GM21529 (cell line): ENCODE measurements around the gene COL8A1.
A peak's percentile ranks its signal among the peaks of the same experiment; 100 is the strongest.

Experiments used
- ATAC-seq: cut with Tn5 transposase; IDR thresholded peaks from one replicate; pipeline ENCODE4 v1.9.1; 2021; ENCODE audit not compliant: unreplicated experiment

Gene COL8A1

GRCh38 chr3:99757966-99758365, 119.6 kb downstream of the COL8A1 start:
- no peak for ATAC-seq

GRCh38 chr3:99758502-99759177, 120.2 kb downstream of the COL8A1 start:
- no peak for ATAC-seq

- ATAC-seq = no peak
Measured at GRCh38 chr3:99760031-99760430, 121.6 kb downstream of the COL8A1 start.

DNA sequence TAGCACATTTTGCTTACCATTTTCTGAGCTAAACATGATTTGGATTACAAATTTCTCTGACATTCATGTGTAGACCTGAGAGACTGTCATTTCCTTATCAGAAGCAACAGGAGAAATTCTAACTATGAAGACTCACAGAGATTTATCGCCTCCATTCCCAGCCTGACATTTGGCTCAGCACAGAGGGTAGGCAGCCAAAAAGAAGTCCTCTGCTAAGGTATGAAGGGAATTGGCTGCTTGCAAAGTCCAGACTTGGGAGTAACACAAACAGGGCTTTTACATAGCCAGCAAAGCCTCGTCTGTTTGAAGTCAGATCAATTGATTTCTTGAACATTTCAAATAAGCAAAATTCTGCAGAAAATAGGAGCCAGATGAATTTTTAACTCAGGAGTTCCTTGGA, 122.2 kb downstream of the COL8A1 start:
- no peak for ATAC-seq

DNA sequence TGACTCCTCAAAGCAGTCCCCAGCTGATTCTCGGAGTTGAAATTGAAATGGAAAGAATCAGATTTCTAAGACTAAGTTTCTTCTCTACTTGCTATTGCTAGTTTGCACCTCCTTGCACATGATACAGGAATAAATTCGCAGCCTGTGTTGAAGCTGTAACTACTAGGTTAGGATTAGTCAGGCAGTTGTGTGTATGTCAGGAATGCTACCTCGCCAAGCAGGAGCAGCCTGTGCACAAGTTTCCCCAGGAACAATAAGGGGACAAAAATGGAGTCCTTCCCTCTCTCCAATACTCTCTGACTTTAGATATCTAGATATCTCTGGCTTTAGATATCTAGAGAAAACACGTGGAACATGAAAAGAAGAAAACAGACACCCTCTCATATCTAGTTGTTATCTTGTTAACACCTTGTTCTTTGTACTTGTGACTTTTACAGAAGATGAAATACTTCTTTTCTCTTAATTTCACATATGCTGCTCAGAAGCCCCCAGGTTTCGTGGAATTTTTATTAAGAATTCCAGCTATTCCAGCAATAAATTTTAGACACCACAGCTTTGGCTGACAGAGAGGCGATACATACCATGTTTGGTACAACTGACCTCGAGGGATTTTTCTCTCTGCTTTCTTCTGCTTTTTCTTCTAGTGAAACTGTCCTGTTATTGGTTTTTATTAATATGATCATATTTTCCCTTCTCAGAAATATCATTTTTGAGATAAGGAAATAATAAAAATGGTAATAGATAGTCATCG, 123.2 kb downstream of the COL8A1 start:
- no peak for ATAC-seq

DNA sequence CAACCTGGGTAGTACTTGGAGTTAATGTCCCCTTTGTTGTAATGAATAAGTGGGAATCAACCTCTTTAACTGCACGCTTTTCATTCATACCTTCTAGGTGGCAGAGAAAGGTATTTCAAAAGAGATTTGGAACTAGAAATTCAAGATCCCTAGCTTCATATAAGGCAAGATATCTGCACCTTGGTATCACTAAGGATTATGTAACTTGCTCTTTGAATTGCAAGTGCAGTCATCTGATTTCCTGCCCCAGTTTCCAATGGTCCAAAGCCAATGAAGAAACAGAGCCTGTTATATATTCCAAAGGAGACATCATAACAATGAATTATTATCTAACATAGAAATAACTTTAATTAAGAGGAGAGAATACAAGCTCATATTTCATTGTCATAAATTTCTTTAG, 124.5 kb downstream of the COL8A1 start:
- no peak for ATAC-seq

DNA sequence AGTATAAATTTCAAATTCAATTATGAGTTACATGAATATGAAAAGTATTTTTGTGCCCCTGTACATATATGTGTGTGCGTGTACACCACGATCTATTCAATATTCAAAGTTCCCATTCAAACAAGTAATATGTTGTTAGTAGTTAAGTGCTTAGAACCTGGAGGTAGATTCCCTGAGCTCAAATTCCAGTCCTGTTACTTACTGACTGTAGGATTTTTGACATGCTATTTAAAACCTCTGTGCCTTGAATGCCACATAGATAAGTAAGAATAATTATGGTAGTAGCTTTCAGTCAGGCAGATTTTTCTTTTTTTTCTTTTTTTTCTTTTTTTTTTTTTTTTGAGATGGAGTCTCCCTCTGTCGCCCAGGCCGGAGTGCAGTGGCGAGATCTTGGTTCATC, 126.0 kb downstream of the COL8A1 start:
- no peak for ATAC-seq

GRCh38 chr3:99765042-99765942, 126.9 kb downstream of the COL8A1 start:
- ATAC-seq = no peak

DNA sequence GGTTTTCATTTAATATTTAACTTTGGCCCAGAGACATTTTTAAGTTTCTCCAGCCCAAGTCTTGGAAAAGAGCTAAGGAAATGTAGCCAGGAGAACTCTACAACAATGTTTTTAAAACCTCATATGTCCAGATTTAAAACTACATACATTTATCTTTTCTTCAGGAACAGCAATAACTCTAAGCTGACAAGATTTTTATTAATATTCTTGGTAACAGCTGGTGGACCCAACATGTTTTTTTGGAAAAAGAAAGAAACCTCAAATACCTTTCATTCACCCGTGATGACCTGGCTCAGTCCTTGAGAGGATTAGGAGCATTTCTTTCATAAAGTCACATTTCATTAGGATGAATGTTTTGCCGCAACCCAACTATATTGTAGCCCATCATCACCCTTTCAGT, 128.9 kb downstream of the COL8A1 start:
- no peak for ATAC-seq

- no peak for ATAC-seq
Measured at GRCh38 chr3:99768126-99768525, 129.7 kb downstream of the COL8A1 start.

- ATAC-seq = no peak
Measured at GRCh38 chr3:99768808-99769501, 130.6 kb downstream of the COL8A1 start.

DNA sequence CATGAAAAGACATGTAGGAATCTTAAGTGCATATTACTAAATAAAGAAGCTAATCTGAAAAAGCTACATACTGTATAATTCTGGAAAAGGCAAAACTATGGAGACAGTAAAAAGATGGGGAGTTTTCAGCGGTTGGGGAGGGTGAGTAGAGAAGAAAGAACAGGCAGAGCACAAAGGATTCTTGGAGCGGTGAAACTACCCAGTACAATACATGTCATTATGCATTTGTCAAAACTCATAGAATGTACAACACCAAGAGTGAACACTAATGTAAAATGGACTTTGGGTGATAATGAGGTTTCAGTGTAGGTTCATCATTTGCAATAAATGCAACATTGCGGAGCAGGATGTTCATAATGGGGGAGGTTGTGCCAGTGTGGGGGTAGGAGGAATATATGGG, 133.8 kb downstream of the COL8A1 start:
- ATAC-seq = no peak

DNA sequence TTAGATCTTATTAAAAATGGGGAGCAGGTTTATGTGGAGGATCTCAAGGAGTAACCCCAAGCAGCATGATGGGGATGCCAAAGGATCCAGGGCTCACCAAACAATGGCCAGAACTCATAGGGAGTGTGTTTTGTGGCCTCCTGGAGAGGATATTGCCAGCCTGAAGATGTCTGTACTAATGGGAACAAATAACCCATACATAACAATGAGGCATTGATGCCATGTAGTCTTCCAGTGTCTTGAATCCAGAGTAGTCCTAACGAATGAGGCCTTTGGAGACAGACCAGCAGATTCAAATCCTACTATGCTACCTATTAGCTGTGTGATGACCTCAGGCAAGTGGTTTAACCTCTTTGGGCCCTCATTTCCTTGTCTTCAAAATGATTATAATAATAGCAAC, 134.3 kb downstream of the COL8A1 start:
- ATAC-seq = no peak

- peak; percentile 98 for ATAC-seq
Measured at GRCh38 chr3:99774467-99774866, 136.1 kb downstream of the COL8A1 start.

DNA sequence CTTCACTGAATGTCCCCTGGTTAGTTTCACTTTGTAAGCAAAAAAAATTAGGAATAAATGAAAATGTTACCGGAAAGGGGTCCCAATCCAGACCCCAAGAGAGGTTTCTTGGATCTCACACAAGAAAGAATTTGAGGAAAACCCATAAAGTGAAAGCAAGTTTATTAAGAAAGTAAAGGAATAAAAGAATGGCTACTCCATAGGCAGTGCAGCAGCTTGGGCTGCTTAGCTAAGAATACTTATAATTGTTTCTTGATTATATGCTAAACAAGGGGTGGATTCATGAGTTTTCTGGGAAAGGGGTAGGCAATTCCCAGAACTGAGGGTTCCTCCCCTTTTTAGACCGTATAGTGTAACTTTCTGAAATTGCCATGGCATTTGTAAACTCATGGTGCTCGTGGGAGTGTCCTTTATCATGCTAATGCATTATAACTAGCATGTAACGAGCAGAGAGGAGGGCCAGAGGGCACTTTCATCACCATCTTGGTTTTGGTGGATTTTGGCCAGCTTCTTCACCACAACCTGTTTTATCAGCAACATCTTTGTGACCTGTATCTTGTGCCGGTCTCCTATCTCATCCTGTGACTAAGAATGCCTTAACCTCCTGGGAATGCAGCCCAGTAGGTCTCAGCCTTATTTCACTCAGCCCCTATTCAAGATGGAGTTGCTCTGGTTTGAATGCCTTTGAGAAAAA, 138.3 kb downstream of the COL8A1 start:
- no peak for ATAC-seq

- no peak for ATAC-seq
Measured at GRCh38 chr3:99777210-99777549, 138.8 kb downstream of the COL8A1 start.

GRCh38 chr3:99777708-99778107, 139.3 kb downstream of the COL8A1 start:
- no peak for ATAC-seq

GRCh38 chr3:99780749-99781148, 142.4 kb downstream of the COL8A1 start:
- no peak for ATAC-seq

- ATAC-seq = no peak
Measured at GRCh38 chr3:99781761-99782160, 143.4 kb downstream of the COL8A1 start.

DNA sequence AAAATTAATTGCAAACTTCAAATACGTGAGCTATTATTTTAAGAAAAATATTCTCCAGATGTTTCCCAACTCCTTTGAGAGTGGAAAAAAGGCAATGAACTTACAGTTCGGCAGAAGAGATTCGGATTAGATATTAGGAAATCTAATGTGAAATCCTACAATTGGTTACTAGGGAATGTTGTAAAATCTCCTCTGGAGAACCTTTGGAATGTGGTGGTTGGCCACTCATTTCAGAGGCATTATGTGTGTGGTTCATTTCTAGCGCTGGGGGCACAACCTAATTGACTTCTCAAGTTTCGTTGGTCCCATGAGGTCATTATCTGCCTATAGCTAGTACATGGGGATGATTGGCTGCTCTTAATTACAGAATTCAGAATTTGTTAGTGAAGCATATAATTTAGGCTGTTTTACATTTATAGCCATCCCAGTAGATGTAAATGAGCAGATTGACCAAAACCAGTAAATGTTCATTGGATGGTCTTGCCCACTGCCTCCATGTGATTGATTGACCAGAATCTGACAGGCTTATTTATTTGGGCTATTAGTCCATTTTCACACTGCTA, 144.7 kb downstream of the COL8A1 start:
- no peak for ATAC-seq
